ENCODE measurements around the gene UCP2. TPM values are rescaled to one million over a fixed set of nuclear protein-coding genes. Genes with fewer than 3 reads are reported as not detected.

The UCP2 gene, protein sequence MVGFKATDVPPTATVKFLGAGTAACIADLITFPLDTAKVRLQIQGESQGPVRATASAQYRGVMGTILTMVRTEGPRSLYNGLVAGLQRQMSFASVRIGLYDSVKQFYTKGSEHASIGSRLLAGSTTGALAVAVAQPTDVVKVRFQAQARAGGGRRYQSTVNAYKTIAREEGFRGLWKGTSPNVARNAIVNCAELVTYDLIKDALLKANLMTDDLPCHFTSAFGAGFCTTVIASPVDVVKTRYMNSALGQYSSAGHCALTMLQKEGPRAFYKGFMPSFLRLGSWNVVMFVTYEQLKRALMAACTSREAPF
- 0.26 and 0.45 TPM in 2 replicates for total RNA-seq (2014; rRNA removed; shearing (Covaris generic))
- 5.7 and 798 TPM in 2 replicates for polyA plus RNA-seq (2014; cell fraction: nucleus; rRNA removed)

DNA sequence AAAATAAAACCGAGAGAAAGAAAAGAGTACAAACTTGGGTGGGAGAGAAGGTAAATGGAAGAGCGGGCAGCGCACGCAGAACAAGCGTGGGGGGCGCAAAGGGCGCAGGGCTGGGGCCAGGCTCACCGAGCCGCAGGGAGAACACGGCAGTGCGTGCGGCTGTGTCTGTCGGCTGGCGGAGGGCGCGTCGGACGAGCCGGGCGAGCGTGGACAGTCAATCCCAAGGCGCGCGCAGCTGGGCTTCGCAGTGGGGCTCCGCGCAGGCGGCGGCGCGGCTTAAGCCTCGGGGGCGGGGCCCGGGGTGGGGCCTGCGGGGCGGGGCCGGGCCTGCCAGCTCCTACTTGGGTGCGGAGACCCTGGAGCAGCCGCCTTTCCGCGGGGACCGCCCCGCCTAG lies at the start of gene UCP2:
TSS of gene UCP2 (minus strand) at position 249 of the 395 bp plus-strand sequence. CDS start 4,465 bp downstream, outside the sequence.
- peak; percentile 44 for DNase-seq (ENCODE audit: extremely low read depth, low read depth)

DNA sequence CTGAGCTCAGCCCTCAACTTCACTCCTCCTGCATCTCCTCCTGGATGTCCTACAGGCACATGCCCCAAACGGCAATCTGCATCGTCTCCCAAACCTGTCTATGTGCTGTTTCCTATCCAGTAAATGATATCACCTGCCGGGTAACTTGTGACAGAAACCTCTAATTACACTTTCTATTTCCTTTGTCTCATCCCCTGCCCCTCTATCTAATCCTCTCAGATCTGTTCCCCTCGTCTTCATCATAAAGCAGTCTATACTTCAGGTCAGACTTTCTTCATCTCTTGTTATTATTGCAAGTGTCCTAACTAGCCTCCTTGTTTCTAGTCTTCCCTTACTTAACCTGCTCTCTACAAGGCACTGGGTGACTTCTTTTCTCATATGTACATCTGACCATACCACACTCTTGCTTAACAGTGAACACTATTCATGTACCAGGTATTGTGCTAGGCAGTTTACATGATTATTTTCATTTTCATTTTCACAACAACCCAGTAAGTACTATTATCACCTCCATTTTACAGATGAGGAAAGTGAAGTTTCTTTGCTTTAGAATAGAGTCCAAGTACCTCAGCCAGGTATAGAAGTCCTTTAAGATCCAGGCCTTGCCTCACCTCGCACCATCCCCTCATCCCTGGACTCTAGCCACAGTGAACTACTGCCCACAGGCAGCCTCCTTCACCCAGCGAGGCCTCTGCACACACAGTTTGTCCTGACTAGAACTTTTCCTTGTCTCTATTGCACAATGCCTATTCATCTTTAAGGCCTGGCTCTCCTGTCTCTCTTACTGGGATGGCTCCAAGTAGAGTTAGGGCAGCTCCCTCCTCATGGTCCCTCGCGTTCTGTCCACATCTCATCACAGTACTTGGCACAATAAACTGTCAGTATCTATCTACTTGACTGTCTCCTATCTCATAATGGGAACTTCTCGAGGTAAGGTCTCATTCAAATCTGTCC lies 48.4 kb upstream of the UCP2 start:
- no peak for DNase-seq (ENCODE audit: extremely low read depth, low read depth)

DNA sequence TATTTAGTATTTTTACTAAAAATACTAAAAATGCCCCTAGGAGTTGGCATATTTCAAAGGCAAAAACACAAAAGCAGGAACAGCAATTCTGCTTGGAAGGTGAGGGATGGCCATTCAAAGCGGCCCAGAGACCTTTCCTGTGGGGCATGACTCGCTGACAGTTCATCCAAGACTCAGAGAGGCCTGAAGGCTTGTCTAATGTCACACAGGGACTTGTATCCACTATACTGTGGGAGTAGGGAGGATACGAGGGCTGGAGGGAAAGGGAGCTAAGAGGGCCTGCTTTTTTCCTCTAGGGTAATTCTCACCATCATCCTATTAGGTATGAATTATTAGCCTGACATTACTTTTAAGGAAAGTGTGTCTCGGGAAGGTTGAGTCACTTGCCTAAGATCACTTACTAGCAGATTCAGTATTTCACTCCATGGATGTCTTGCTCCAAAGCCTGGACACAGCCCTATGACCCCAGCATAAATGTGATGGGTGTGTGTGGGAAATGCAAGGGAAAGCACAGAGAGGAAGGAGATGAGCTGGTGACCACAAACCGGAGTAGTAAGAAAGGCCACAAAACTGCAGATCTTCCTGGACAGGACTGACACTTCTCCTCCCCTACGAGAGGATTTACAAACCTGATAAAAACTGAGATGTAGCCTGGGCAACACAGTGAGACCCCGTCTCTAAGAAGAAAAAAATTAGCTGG lies 43.0 kb upstream of the UCP2 start:
- no peak for DNase-seq (ENCODE audit: extremely low read depth, low read depth)

DNA sequence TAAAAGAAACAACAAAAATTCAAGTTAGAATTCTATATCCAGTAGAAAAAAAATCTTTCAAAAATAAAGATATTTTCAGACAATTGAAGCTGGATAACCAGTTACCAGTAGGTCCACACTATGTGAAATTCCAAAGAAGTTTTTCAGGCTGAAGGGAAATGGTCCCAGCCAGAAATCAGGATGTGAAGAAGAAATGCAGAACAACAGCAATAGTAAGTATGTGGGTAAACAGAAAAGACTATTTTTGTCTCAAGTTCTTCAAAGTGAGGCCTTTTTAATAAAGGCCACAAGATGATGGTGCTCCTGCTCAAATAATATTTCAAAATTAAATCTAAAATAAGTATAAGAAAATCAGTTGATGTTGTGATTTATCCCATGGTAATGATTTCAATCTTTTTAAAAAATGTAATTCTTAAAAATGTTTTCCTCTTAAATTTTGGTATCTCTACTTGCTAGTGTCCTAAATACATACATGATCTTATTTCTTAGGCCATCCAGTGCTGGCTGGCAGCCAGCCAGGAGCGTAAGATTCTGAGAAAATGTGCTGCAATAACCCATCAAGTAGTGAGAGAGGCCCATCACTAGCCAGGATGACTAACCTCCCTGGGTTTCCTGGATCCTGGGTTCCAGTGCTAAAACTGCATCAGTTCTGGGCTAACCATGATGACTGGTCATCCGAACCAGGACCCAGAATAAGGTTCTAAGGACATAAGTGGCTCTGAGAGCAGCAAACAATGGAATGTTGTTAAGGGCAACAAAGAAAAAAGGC lies 41.8 kb upstream of the UCP2 start:
- DNase-seq (ENCODE audit: extremely low read depth, low read depth) = no peak

DNA sequence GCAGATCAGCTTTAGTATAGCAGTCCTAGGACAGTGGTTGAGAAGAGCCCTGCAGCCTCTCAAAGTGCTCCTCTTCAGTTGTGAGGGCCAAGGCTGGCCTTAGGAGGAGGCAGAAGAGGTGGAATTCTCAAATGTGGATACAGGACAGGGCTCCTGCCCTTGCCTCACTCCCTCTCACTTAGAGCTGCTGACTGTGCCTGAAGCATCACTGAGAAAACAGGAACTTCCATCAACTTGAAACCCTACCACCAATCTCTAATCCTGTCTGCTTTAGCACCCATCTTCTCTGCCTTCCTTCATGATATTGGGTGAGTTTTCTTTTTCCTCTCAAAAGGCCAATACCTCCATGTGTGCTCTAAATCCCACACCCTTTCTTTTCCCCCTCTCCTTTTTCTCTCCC lies 40.6 kb upstream of the UCP2 start:
- DNase-seq (ENCODE audit: extremely low read depth, low read depth) = no peak

DNA sequence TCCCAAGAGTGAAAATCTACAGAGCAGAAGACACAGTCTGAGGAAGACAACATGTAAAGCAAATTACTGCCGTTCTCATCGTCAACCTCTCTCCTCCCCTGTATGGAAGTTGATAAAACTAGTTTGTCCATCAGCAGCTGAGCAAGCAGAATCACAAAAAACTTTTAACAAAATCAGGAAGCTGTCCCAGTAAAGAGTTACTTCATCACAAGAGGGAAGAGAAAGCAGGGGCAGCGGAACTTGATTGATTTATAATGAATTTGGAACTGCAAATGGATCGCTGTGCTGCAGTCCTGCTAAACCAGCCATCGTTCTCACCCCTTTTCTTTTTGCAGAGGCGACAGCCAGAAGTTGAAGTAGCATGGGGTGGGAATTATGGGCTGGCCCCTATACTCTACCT lies 39.9 kb upstream of the UCP2 start:
- DNase-seq (ENCODE audit: extremely low read depth, low read depth) = no peak

DNA sequence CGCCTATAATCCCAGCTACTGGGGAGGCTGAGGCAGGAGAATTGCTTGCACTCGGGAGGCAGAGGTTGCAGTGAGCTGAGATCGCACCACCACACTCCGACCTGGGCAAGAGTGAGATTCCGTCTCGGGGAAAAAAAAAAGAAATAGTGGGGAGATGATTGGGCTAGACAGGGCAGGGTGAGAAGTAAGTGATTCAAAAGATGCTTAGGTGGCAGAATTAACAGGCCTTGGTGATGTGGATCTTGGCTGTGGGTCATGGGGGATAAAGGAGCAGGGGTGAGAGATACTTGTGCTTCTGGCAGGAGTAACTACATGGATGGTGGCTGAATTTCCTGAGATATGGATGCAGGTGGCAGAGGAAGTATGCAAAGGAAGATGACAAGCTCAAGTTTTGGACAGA lies 39.4 kb upstream of the UCP2 start:
- no peak for DNase-seq (ENCODE audit: extremely low read depth, low read depth)

DNA sequence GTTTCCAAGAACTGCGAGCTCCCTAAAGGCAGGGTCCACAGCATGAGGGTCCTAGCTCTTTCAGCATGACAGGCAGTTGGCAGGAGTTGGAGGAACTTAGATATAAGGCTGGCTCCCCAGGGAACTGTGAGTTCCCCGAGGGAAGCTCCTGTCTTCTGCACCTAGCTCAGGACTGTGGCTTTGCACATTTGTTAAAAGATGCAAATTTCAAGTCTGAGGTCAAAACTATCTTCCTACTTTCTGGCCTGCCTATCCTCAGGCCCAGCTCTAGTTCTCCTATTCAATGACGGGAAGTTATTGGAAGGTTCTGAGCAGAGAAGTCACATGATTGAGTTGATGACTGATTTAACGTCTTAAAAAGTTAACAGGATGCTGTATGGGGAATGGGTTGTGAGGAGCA lies 37.9 kb upstream of the UCP2 start:
- no peak for DNase-seq (ENCODE audit: extremely low read depth, low read depth)

DNA sequence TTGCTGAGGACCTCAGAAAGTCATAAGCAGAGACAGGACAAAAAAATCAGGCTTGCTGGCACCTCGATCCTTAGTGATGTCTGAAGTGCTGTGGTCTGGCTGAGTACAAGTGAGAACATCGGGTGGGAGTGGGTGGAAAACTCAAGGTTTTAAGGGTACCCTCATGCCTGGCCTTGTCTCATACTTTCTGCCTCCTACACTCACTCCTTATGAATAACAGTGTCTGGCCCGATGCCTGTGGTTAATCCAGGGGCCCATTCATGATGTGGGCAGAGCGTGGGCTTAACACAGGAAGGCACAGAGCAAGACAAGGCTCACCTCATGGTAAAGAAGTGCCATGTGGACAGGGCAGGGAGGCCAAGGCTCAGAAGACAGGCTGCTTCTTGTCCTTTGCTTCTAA lies 37.2 kb upstream of the UCP2 start:
- DNase-seq (ENCODE audit: extremely low read depth, low read depth) = no peak

DNA sequence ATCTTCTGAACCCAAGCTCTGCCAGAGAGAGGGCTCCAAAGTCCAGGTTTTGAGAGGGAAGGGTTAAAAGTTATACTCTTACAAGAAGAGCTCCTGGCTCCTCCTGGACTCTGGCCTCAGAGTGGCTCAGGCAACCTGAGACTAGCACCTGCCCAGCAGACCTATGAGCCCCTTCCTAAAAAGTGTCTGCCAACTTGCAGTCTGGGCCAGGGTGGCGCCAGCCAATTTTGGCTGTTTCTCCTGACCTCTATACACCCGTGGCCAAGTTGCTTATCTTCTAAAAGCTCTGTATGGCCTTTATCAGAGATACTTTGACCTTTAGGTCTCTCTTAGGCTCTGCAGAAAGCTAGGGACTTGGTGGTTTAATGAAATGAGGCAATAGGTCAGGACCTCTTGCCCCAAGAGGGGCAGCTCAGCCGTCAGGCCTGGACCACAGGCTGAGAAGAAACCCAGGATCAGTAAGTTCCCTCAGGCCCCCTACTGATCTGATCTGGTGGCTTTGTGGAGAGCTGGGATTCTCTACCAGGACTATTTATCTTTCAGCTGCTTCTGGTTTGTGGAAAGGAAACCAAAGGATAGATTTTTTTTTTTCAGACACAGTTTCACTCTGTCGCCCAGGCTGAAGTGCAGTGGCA lies 36.6 kb upstream of the UCP2 start:
- no peak for DNase-seq (ENCODE audit: extremely low read depth, low read depth)

DNA sequence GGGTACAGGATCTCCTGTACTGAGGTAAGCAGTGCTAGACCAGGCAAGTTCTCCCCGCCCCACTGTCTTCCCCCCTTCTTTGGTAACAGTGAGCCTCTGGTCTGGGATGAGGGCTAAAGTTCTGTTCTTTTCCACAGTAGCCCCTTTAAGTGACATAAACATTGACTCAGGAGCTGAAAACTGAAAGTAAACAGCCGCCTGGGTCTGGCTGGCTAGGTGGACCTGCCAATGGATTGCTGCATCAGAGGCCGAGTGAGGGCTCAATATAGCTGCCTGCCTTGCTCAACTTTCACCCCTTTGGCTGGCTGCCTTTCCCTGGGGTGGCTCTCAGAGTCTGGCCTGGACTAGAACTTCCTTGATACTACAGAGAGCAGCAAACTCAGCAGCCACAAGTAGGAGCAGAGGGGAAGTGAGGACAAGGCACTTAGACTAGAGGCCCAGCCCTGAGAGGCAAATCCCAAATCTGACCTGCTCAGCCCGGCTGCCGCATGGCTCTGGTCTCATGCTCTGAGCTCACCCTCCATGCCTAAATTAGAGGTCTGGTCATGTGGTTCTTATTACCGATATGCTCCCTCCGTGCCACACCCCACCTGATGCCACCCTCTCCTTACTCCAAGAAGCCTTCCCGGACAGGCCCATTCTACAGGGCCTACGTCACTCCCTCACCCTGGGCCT lies 35.8 kb upstream of the UCP2 start:
- DNase-seq (ENCODE audit: extremely low read depth, low read depth) = no peak

DNA sequence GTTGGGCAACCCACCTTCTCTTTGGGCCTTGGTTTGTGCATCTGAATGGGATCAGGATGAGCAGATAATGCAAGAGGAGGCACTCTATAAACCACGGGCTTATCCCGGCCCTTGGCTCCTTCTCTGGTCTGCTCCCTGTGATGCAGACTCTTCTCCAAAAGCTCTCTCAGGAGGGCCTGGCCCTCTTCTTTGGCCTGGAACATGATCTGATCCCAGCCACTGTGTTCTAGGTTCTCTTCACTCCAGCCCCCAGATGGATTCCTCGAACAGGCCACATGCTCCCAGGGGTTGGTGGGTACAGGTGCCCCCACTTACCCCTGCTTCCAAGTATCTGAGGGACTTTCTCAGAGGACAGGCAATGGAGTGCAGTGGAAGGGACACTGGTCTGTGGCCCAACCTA lies 35.0 kb upstream of the UCP2 start:
- no peak for DNase-seq (ENCODE audit: extremely low read depth, low read depth)

DNA sequence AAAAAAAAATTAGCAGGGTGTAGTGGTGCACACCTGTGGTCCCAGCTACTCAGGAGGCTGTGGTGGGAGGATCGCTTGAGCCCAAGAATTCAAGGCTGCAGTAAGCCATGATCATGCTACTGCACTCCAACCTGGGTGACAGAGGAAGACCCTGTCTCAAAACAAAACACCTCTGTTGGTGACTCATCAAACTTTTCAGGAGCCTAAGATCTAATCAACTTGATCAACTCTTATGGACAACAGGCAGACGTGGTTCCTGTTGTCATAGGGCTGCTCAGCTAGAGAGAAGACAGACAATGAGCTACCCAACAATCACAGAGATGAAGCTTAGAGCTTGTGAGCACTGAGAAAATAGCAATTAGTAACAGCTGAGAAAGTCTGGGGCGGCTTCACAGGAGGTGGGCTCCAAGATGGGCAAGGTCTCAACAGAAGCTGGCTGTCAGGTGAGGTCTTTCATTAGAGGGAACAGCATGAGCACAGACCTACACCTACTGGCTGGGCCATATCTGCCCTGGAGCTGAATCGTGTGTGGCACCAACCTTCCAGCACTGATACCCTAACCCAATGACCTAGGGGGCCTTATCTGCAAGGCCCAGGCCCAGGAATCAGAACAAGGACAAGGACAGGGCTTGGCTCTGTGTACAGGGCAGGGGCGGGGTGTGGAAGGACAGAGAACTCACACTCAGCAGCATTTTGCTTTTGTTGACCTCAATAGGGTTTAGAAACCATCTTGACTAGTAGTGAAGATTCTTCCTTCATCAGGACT lies 33.5 kb upstream of the UCP2 start:
- DNase-seq (ENCODE audit: extremely low read depth, low read depth) = no peak

DNA sequence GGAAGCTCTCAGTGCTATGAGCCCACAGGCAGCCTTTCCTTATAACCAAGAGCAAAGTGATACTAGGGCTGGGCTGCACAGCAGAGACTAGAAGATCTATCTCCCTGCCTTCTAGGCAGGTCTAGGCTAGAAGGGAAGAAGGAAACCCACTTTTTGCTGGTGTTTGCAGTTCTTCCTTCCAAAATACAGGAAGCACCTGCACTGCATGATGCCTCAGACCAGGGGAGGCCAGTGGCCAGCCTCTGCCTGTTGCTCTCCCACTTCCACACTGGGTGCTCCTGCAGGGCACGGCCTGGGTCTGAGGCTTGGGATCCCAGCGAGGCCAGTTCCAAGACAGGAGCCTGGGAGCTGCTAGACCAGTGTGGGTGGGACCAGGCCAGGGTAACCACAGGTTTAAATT lies 32.2 kb upstream of the UCP2 start:
- no peak for DNase-seq (ENCODE audit: extremely low read depth, low read depth)

DNA sequence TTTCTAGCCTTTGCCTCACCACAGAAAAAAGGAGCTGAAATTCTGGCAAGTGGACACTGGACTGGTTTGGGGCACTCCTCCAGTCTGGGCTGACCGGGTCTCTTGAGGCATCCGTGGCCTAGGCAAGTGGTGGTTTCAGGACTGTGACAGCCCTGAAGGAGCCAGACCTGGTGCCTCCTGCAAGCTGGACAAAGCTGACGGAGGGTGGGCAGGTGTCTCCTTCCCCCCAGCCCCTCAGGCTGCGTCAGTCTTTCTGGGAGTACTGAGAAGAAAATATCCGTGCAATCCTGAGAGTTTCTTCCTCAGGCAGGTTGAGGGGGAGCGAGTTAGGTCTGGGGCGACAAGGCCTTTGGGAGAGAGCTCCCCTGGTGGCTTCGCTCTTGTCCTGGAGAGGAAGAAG lies 30.5 kb upstream of the UCP2 start:
- no peak for DNase-seq (ENCODE audit: extremely low read depth, low read depth)

DNA sequence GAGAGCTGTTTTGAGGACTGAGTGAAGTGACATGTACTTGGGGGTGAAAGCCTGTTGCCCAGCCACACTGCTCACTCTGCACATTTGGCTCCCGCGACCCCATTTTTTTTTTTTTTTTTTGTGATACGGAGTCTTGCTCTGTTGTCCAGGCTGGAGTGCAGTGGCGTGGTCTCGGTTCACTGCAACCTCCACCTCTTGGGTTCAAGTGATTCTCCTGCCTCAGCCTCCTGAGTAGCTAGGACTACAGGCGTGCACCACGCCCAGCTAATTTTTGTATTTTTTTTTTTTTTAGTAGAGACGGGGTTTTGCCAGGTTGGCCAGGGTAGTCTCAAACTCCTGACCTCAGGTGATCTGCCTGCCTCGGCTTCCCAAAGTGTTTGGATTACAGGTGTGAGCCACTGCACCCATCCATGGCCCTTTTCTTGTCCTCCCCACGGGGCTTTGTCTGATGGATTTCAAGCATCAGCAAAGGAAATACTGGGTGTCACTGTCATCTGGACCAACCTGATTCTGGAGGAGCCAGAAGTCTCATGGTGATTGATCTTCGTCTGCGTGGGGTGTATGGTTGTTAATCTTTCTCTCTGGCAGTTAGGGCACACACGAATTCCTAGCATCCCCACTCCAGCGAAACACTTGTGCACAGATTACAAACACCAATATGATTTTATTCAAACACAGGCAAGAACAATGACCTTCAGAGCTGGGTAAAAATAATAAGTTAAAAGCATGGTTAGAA lies 29.6 kb upstream of the UCP2 start:
- DNase-seq (ENCODE audit: extremely low read depth, low read depth) = no peak

DNA sequence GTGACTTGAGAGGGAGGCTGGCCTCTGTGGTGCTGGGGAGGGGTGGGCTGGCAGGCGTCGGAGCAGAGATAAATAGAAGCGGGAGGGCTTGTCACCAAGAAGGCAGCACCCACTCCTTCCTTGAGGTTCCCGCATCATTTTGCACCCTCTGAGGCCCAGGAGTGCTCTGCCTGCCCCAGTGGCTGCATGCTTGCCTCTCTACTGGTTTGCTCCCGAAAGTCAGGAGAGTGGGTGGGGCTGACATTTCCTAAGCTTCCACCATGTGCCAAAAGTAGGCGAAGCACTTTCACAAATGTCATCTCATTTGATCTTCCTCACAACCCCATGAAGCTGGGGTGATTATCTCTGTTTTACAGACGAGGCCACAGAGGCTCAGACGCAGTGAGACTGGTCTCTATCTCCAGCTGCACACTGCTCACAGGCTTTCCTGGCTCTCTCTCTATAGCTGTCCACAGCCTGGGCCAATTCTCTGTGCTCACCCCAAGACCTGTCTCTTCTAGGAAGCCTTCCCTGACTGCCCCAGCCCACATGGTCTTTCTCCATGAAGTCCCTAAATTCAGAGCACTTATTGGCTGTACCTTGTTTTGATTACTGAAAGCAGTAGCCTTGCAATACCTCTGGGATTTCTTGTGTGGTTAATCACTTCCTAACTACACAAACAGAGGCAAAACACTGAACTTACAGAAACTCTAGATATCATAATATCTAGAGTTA lies 28.9 kb upstream of the UCP2 start:
- DNase-seq (ENCODE audit: extremely low read depth, low read depth) = no peak
